ENCODE measurements around the gene NAPA.

The NAPA gene

GRCh38 chr19:47521473-47522180, 6.8 kb upstream of the NAPA start:
- no peak for DNase-seq

GRCh38 chr19:47520839-47521238, 6.0 kb upstream of the NAPA start:
- DNase-seq, result no peak

DNA sequence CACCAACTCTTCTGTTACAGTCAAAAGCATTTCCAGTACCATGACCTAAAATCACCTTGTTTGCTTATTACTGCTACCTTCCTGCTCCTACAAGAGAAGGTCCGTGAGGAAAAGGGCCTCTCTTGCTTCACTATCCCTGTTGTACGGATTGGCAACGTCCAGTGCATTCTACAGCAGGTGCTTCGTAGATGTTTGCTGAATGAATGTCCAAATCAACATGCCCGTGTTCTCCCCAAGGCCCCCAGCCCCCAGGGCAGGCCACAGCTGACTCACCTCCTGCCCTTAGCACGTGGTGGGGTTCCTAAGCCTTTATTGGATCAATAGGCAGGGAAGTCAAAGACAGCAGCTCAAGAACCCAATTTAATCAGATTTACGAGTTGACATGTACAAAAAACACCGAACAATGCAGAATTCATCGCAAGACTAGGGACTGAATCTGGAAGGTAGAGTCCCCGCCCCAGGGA, 5.5 kb upstream of the NAPA start:
- DNase-seq, result no peak

DNA sequence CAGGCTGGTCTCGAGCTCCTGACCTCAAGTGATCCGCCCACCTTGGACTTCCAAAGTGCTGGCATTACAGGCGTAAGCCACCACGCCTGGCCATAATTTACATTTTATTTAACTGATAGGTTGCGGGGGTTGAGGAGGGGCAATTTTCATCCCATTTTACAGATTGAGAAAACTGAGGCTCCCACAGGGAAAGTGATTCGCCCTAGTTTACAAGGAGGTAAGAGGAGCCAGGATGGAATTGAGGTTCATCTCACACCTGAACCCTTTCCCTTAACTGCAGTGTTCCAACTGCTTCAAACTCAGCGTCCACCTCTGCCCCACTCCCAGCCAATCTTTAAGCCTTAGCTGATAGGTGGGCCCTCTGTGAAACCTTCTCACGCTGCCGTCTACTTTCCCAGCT, 4.0 kb upstream of the NAPA start:
- no peak for DNase-seq

- no peak for DNase-seq
These were observed 3.3 kb upstream of the NAPA start for GRCh38 chr19:47518139-47518538.

DNA sequence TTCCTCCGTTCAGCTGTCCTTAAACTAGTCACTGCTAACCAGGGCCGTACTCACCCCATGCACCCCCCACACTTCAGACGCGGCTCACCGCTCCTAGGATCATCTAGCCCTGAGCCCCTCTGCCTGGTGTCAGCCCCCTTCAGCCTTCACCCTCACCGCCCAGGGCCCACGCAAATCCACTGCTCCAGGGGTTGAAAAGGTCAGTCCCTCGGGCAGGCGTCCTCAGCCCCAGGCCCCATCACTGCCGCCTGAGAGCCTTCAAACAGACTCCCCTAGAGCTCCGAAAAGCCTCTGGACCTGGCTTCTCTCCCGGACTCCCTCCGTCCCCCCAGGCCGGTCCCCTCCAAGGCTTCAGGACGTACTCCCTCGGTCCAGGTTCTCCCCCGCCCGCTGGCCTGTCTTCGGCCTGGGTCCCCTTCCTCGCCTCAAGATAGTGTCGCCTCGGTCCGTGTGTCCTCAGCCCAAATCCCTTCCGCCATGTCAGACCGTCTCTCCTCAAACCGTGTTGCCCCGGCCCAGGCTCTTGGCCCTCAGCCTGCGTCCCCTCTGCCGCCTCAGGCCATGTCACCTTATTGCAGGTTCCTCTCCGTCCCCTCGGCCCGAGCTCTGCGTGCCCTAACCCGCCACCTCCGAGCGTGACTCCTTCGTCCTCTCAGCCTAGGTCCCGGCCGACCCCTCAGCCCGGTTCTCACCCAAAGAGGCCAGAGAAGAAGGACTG, 553 bp downstream of the NAPA start:
- DNase-seq, result no peak

DNA sequence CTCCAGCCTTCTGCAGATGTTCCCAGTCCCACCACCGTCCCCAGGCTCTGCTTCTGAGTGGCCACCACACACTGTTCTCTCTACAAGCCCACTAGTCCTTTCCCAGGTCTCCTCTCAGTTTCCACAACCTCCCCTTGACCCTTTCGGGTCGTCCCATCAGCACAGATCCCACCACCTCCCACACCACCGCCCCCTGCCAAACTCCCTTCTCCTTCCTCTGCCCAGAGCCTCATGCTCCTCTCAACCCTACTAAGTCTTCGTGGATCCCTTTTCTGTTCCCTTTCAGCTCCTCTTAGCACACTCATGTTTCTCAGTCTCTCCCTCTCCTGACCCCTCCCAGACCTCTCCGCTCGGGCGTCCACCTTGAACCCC, 1.9 kb downstream of the NAPA start:
- DNase-seq, result no peak

DNA sequence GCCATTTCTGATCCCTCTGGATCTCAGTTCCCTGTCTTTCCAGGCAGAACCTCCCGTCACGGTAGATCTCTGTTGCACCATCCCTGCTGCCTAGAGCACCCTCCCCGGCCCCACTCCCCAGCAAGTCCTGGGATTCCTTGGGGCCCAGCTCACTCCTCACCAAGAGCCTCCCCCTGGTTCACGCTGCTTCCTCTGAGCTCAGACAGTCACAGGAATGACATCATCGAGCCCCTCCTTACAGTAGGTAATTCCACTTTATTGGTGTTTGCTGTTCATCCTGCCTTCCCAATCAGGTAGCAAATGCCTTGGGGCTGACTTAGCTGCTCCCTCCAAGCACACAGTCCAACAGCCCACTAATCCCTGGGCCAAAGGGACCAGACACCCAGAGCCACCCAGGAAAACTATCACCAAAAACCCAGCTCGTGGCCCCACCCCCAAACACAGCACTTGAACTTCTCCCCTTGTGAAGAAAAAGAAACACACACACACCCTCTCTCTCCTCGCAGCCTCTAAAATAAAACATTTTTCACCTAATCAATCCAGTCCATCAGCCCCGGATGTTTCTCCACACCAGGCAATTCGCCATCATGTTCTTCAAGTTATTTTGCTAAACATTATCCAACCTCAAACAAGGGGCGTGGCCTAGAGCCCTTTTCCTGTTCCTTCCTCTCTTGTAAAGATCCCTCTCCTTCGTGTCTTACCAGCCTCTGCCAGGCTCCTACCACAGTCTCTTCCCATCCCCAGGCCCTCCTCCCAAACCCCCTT, 2.5 kb downstream of the NAPA start:
- DNase-seq, result no peak

- no peak for DNase-seq
These were observed 3.2 kb downstream of the NAPA start for GRCh38 chr19:47511681-47512080.

- no peak for DNase-seq
These were observed 3.7 kb downstream of the NAPA start for GRCh38 chr19:47511128-47511517.

DNA sequence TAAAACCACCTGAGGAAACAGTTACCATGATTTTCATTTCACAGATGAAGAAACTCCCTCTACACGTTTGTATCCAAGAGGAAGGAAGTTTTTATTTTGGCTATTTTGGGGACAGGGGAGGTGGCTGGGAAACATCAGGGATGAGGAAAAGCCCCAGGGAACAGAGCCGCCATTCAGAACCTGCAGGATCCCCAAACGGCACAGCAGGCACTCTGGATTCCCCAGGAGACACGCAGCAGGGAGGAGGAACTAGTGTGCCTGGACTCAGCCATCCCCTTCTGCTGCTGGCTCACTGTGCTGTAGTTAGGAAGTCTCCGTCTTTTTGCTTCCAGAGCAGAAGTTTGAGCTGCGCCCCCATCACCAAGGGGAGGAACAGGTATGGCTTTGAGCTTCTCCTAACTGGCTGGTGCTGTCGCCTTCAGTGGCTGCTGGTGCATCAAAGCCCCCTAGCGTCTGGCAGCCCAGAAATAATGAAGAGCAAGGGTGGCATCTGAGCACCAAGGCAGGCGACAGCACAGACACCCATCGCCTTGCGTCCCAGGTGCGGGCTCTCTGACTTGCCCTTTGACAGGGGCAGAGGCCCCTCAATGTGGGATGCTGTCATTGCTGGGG, 4.2 kb downstream of the NAPA start:
- DNase-seq, result no peak

- no peak for DNase-seq
These were observed 4.9 kb downstream of the NAPA start for GRCh38 chr19:47509973-47510372.

GRCh38 chr19:47509170-47509847, 5.6 kb downstream of the NAPA start:
- no peak for DNase-seq

- no peak for DNase-seq
These were observed 6.1 kb downstream of the NAPA start for GRCh38 chr19:47508721-47509120.

DNA sequence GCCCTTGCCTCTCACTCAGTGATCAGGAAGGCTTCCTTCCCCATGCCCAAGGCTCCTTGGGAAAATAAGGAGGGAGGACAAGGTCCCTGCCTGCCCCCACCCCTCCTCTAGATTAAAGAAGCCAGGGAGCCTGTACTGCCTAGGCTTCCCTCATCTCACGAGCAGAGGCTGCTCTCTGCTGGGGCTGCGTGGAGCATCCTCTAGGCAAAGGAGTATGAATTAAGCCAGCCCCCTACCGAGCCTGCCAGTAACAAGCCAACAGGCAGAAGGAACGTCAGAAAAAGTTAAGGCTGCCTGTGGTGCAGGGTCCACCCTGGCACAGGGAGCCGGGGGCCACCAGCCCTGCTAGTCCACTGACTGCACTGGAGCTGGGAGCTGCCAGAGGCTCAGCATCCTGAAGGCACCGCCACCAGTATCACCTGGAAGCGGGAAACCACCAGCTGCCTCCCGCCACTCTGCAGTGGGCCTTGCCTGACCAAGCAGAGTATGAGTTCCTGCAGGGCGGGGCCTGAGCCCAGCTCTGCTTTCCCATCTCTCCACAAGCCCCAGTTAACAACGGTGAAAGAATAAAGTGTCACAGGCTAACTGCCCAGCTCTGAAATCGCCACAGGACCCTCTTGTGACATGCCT, 6.8 kb downstream of the NAPA start:
- DNase-seq, result no peak

- no peak for DNase-seq
These were observed 7.9 kb downstream of the NAPA start for GRCh38 chr19:47507012-47507411.

- no peak for DNase-seq
These were observed 8.4 kb downstream of the NAPA start for GRCh38 chr19:47506459-47506858.

DNA sequence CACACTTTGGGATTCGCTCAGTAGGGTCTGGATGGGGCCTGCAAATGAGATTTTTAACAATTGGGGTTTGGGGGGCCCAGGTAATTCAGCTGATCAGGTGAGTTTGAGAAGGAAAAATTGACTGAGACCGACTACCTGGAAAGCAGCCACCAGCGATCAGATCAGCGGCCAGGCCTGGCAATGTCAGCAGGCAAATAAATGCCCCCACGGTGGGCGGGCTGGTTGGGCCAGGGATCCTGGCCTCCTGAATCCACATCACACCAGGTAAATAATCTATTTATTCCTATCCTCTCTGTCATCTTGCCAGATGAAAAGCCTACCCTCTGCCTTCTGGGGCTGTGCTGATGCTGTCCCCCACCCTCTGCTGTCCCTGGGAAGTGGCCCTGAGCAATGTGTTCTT, 9.4 kb downstream of the NAPA start:
- no peak for DNase-seq

DNA sequence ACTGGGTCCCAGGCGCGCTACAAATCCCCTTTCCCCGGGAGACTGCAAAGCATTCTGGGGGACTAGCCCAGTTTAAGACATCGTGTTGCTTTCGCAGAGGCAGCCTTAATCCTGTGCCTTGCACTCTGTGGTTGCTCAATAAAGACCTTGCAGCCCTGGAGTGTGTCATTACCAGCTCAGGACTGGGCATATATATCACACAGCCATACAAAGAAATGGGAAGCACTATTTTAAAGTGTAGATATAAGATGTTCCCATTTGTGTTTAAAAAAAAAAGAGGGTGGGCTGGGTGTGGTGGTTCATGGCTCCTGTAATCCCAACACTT, 11.1 kb downstream of the NAPA start:
- no peak for DNase-seq

GRCh38 chr19:47503130-47503825, 11.6 kb downstream of the NAPA start:
- DNase-seq, result no peak

- DNase-seq, result no peak
These were observed 14.7 kb downstream of the NAPA start for GRCh38 chr19:47499863-47500830.

Data from activated effector memory CD4-positive, alpha-beta T cell treated with Interleukin-2 at 50 U/mL for 16 hours (primary cell).